Measurements from ENCODE around the gene ADD2. TPM values are rescaled to one million over a fixed set of nuclear protein-coding genes. Genes with fewer than 3 reads are reported as not detected.

The ADD2 gene
- 4.0 and 4.7 TPM in 2 replicates for total RNA-seq

DNA sequence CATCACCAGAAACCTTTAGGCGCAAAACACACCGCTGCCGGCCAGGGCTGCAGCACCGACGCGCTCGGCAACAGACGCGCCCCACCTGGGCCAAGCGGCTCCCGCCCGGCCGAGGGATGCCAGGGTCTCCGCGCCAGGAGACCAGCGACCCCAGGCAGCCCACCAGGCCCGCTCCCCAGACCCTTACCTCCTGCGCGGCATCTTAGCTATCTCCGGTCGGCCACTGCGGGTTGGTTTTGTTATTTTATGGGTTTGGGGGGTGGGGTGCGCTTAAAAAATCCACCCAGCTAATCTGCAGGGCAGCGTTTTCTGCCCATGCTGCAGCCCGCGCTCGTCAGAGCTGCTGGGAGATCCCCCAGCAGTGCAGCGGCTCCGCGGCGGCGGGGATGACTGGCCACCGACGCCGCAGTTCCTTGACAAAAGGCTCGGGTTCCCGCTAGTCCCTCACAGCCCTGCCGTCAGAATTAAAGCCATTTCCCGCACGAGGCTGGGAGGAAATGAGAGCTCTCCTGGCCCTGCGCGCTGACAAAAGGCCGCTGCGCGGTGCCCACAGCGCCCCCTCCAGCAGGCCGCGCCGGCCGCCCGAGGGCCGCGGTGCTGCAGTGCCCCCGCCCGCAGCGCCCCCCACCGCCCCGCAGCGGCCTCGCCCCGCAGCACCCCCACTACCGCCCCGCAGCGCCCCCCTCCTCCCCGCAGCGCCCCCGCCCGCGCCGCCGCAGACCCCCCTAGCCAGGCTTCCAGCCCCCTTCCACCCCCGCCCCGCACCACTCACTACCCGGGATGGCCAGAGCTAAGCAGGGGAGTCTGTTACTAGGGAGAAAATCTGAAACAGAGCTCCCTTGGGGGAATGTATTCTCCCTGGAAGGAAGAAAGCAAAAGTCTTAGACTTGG lies at the start of gene ADD2:
ADD2 (minus strand) TSS at position 502 of the 891 bp plus-strand sequence. CDS start 61,792 bp downstream, outside the sequence.

DNA sequence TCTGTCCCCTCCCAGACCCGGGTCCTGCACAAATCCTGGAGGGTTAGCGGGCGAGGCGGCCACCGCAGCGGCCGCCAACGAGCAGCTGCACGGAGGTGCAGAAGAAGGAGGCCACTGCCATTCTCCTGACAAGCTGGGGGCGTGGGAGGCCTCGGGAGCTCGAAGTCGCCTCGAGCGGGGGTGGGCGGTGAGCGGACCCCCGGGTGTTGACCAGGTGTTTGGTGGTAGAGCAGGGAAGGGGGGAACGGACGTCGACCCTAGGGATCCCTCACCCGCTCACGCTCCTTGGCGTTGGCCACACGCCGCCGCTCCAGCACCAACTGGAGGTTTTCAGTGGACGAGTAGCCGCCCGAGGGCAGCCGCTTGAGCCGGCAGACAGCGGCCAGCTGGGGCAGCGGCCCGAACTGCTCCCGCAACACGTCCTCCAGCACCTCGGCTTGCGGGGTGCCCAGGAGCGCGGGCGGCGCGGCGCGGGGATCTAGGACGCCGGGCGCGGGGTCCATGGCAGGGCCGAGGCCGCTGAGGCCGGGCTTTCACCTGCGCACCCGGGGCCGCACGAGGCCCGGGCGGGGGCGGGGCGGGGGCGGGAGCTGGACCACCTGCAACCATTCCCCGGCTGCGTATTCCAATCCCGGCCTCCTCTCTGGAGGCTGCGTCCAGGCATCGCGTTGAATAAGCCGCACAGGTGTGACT lies 22.3 kb upstream of the ADD2 start, which contains the start of gene FIGLA:
FIGLA (minus strand) TSS at position 508 of the 693 bp plus-strand sequence; CDS start at position 503, 5 bp downstream.

Other genes starting within 250 kb of the ADD2 start
- gene TGFA, start 214.4 kb downstream of the ADD2 start, total RNA-seq = 0.32 and 52.2 TPM in 2 replicates
- gene FIGLA, start 22.4 kb upstream of the ADD2 start, total RNA-seq = not detected in 2 replicates
- 0.13 and 0.16 TPM in 2 replicates for gene CLEC4F, start 52.4 kb upstream of the ADD2 start, total RNA-seq
- gene CD207, start 67.6 kb upstream of the ADD2 start, total RNA-seq = 0.16 TPM in 1 of 2 replicates, not detected in the other
- 0.44 and 0.49 TPM in 2 replicates for gene VAX2, start 132.4 kb upstream of the ADD2 start, total RNA-seq
- 0.76 and 1.1 TPM in 2 replicates for gene ATP6V1B1, start 167.7 kb upstream of the ADD2 start, total RNA-seq
- gene ANKRD53, start 210.4 kb upstream of the ADD2 start, total RNA-seq = 0.32 and 0.38 TPM in 2 replicates
- gene TEX261, start 226.7 kb upstream of the ADD2 start, total RNA-seq = 17.3 and 50.3 TPM in 2 replicates